EL (cell line): ENCODE measurements around the gene ZBTB46.

Source experiments
- DNase-seq: peaks from one replicate; pipeline ENCODE4 v3.0.0-alpha.2; 2016

The ZBTB46 gene

GRCh38 chr20:63765082-63765873, 65.8 kb downstream of the ZBTB46 start:
- DNase-seq: no peak

GRCh38 chr20:63759377-63759901, 71.6 kb downstream of the ZBTB46 start:
- no peak for DNase-seq

- DNase-seq: no peak
These were observed 72.9 kb downstream of the ZBTB46 start for GRCh38 chr20:63758152-63758551.

- DNase-seq: no peak
These were observed 74.4 kb downstream of the ZBTB46 start for GRCh38 chr20:63756648-63756991.

GRCh38 chr20:63755933-63756647, 75.0 kb downstream of the ZBTB46 start:
- DNase-seq: no peak

GRCh38 chr20:63754008-63754407, 77.1 kb downstream of the ZBTB46 start:
- DNase-seq: no peak

GRCh38 chr20:63753381-63753780, 77.7 kb downstream of the ZBTB46 start:
- no peak for DNase-seq

GRCh38 chr20:63752411-63753101, 78.5 kb downstream of the ZBTB46 start:
- DNase-seq: no peak

- DNase-seq: no peak
These were observed 79.4 kb downstream of the ZBTB46 start for GRCh38 chr20:63751471-63752271.

- DNase-seq: no peak
These were observed 80.1 kb downstream of the ZBTB46 start for GRCh38 chr20:63750807-63751470.

- DNase-seq: no peak
These were observed 81.2 kb downstream of the ZBTB46 start for GRCh38 chr20:63749597-63750508.

- no peak for DNase-seq
These were observed 82.2 kb downstream of the ZBTB46 start for GRCh38 chr20:63748934-63749270.

- no peak for DNase-seq
These were observed 82.8 kb downstream of the ZBTB46 start for GRCh38 chr20:63748070-63748933.

- no peak for DNase-seq
These were observed 83.4 kb downstream of the ZBTB46 start for GRCh38 chr20:63747622-63748069.

GRCh38 chr20:63746751-63747315, 84.2 kb downstream of the ZBTB46 start:
- DNase-seq: no peak

GRCh38 chr20:63745961-63746731, 84.9 kb downstream of the ZBTB46 start:
- DNase-seq: no peak

GRCh38 chr20:63745424-63745805, 85.6 kb downstream of the ZBTB46 start:
- no peak for DNase-seq

GRCh38 chr20:63744574-63745423, 86.3 kb downstream of the ZBTB46 start:
- DNase-seq: no peak
